Eye (tissue), 1 donor: ENCODE results near the gene ADAM33.

Source experiments
- DNase-seq: peaks from one replicate; pipeline ENCODE4 v3.0.0-alpha.2; 2015

Gene ADAM33

GRCh38 chr20:3635346-3635745 lies 46.5 kb downstream of the ADAM33 start:
- no peak for DNase-seq

- DNase-seq, result no peak
These were observed 47.8 kb downstream of the ADAM33 start for GRCh38 chr20:3633913-3634478.

- no peak for DNase-seq
These were observed 49.4 kb downstream of the ADAM33 start for GRCh38 chr20:3632311-3633004.

- DNase-seq, result no peak
These were observed 50.3 kb downstream of the ADAM33 start for GRCh38 chr20:3631534-3631933.

GRCh38 chr20:3630429-3630828 lies 51.4 kb downstream of the ADAM33 start:
- no peak for DNase-seq

- no peak for DNase-seq
These were observed 51.9 kb downstream of the ADAM33 start for GRCh38 chr20:3629893-3630292.

- DNase-seq, result no peak
These were observed 53.1 kb downstream of the ADAM33 start for GRCh38 chr20:3628502-3629314.

- DNase-seq, result no peak
These were observed 54.3 kb downstream of the ADAM33 start for GRCh38 chr20:3627476-3627875.

- no peak for DNase-seq
These were observed 59.4 kb downstream of the ADAM33 start for GRCh38 chr20:3622406-3622805.

GRCh38 chr20:3621111-3621510 lies 60.7 kb downstream of the ADAM33 start:
- no peak for DNase-seq
